Activated naive CD8-positive, alpha-beta T cell treated with anti-CD3 and anti-CD28 coated beads, Interleukin-2, amount 50 U/mL, for 16 hours (primary cell): ENCODE results near the gene TTYH2.

Experiments used
- DNase-seq: peaks from one replicate; pipeline ENCODE4 v3.0.0-alpha.2; 2020; ENCODE audit warnings: low read depth, low spot score

Gene TTYH2

GRCh38 chr17:74194682-74195081, 18.7 kb upstream of the TTYH2 start:
- no peak for DNase-seq

- DNase-seq = no peak
These were observed 16.6 kb upstream of the TTYH2 start for GRCh38 chr17:74196541-74197317.

- DNase-seq = no peak
These were observed 15.6 kb upstream of the TTYH2 start for GRCh38 chr17:74197801-74198200.

- no peak for DNase-seq
These were observed 14.7 kb upstream of the TTYH2 start for GRCh38 chr17:74198694-74199093.

GRCh38 chr17:74199306-74200092, 13.9 kb upstream of the TTYH2 start:
- DNase-seq = peak; percentile 47

GRCh38 chr17:74200112-74200511, 13.3 kb upstream of the TTYH2 start:
- no peak for DNase-seq

GRCh38 chr17:74201250-74201649, 12.1 kb upstream of the TTYH2 start:
- no peak for DNase-seq

- DNase-seq = no peak
These were observed 11.4 kb upstream of the TTYH2 start for GRCh38 chr17:74201948-74202347.

GRCh38 chr17:74202938-74203337, 10.4 kb upstream of the TTYH2 start:
- no peak for DNase-seq

- peak; percentile 92 for DNase-seq
These were observed 9.7 kb upstream of the TTYH2 start, which contains the start of gene RPL38 for GRCh38 chr17:74203439-74204240. Gene RPL38, plus strand, starts transcription at chr17:74203678. Its CDS starts 278 bp downstream, at chr17:74203956.

GRCh38 chr17:74204474-74204873, 8.9 kb upstream of the TTYH2 start:
- DNase-seq = no peak

- DNase-seq = no peak
These were observed 8.1 kb upstream of the TTYH2 start for GRCh38 chr17:74205274-74205673.

- no peak for DNase-seq
These were observed 7.0 kb upstream of the TTYH2 start for GRCh38 chr17:74206332-74206818.

GRCh38 chr17:74210191-74211140, 2.9 kb upstream of the TTYH2 start:
- peak; percentile 47 for DNase-seq

GRCh38 chr17:74211141-74211911, 2.0 kb upstream of the TTYH2 start:
- DNase-seq = no peak

GRCh38 chr17:74211912-74212208, 1.5 kb upstream of the TTYH2 start:
- DNase-seq = no peak

GRCh38 chr17:74212209-74212912, 1.0 kb upstream of the TTYH2 start:
- no peak for DNase-seq

GRCh38 chr17:74213861-74214391, 555 bp downstream of the TTYH2 start:
- no peak for DNase-seq
